ENCODE measurements around the gene IGSF21.

GRCh38 chr1:18419845-18420184, 312.2 kb downstream of the IGSF21 start:
- TF ChIP-seq CTCF (conservative IDR thresholded peaks at IDR 0.05; ENCODE audit: low read depth, low read length) = no peak
- TF ChIP-seq BHLHE40 (IDR thresholded peaks at IDR 0.05; ENCODE audit: low read depth, low read length) = no peak
- no peak for TF ChIP-seq POLR2A (IDR thresholded peaks at IDR 0.05; ENCODE audit: low read depth, low read length)
- no peak for TF ChIP-seq CEBPB (IDR thresholded peaks at IDR 0.05; ENCODE audit: low read depth, low read length)
- no peak for TF ChIP-seq MAFK (IDR thresholded peaks at IDR 0.05; ENCODE audit: low read depth, low read length)

Data from IMR-90 (cell line).